Thoracic aorta (tissue), 2 donors: ENCODE data around the gene ZNF423. TPM values are rescaled to one million over a fixed set of nuclear protein-coding genes. Genes with fewer than 3 reads are reported as not detected.

Experiments used
- ATAC-seq: fragments of 150-250 bp; one replicate; pipeline ENCODE4 v1.8.0; 2017; ENCODE audit warnings: low read depth; ENCODE audit not compliant: insufficient number of reproducible peaks, low FRiP score
- DNase-seq: peaks from one replicate; pipeline ENCODE4 v3.0.0-alpha.2; 2020; ENCODE audit warnings: low spot score
- H3K27ac ChIP-seq, 2 donors: fragments of 200-600 bp; sonication (generic); 1 replicate in 1 of 2; 2 replicates in 1 of 2; pipeline ENCODE4 v1.5.1; 2016; ENCODE audit warnings: mild to moderate bottlenecking in 2 of 2, moderate library complexity in 2 of 2
- H3K27me3 ChIP-seq: fragments of 200-600 bp; sonication (generic); replicated peaks from 2 replicates; pipeline ENCODE4 v1.6.0; 2016; ENCODE audit warnings: mild to moderate bottlenecking; ENCODE audit not compliant: insufficient read depth
- H3K36me3 ChIP-seq: fragments of 200-600 bp; sonication (generic); one replicate; pipeline ENCODE4 v1.5.1; 2016
- H3K4me1 ChIP-seq, 2 donors: fragments of 200-600 bp; sonication (generic); 1 replicate in 1 of 2; 2 replicates in 1 of 2; pipeline versions ENCODE4 v1.5.1 to v1.6.0; 2016; ENCODE audit warnings: low read depth in 2 of 2, mild to moderate bottlenecking in 1 of 2; ENCODE audit not compliant: control insufficient read depth in 1 of 2
- H3K4me3 ChIP-seq: fragments of 200-600 bp; sonication (generic); 2 replicates; pipeline ENCODE4 v1.5.1; 2016; ENCODE audit warnings: mild to moderate bottlenecking
- H3K9me3 ChIP-seq: fragments of 200-600 bp; sonication (generic); 2 replicates; pipeline ENCODE4 v1.5.1; 2016
- total RNA-seq, 2 donors: library from RNA; depleted of rRNA; stranded (reverse); fragments of >200 nt; gene quantifications; one replicate each; pipeline versions ENCODE4 v1.1.0 to v1.2.3, GENCODE V29; 2016
- TF ChIP-seq, protein P1 (sequence below): fragments of 200-600 bp; sonication (generic); IDR thresholded peaks from one replicate; pipeline ENCODE4 v1.5.1; 2019; ENCODE audit warnings: antibody characterized with exemption

The ZNF423 gene
- total RNA-seq, 2 donors from 2014 or later, result 16.2 to 22.9 TPM

DNA sequence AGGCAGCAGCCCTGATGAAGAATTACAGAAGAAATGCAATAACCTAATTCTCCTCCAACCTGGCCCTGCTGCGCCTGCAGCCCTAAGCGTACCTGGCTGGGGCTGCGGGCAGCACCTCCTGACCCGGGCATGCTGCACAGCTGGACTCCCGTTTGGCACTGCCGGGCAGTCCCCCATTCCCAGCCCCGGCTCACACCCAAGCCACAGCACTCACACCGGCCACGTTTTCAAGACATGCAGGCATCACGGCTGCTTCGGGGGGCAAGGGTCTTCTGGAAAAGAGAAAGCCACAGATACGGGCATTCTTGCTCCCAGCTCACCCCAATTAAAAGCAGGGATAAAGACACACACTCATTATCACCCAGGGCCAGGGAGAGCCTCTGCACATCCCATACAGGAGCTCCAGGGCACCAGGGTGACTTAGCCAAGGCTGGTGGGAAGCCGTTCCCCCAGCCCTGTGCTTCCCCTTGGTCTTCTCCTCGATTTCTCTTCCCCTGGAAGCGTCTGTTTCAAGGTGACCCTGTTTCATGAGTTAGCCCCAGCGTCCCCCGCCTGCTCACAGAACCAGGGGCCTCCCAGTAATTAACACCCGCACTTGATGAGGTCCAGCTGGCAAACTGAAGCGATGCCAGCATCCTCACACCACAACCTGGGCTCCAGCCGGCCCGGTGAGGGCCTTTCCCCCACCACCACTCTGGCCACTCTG lies 265.6 kb downstream of the ZNF423 start:
- no peaks in the 10 kb centered on the region for H3K27me3 ChIP-seq
- DNase-seq (no peak), ATAC-seq (no peak)
- no peak overlapping the region for H3K27ac ChIP-seq
- TF ChIP-seq, protein P1, sequence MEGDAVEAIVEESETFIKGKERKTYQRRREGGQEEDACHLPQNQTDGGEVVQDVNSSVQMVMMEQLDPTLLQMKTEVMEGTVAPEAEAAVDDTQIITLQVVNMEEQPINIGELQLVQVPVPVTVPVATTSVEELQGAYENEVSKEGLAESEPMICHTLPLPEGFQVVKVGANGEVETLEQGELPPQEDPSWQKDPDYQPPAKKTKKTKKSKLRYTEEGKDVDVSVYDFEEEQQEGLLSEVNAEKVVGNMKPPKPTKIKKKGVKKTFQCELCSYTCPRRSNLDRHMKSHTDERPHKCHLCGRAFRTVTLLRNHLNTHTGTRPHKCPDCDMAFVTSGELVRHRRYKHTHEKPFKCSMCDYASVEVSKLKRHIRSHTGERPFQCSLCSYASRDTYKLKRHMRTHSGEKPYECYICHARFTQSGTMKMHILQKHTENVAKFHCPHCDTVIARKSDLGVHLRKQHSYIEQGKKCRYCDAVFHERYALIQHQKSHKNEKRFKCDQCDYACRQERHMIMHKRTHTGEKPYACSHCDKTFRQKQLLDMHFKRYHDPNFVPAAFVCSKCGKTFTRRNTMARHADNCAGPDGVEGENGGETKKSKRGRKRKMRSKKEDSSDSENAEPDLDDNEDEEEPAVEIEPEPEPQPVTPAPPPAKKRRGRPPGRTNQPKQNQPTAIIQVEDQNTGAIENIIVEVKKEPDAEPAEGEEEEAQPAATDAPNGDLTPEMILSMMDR, result no peak
- peaks cover 2% of the 10 kb centered on the region in 2 donors for H3K4me1 ChIP-seq
- no peaks in the 10 kb centered on the region for H3K36me3 ChIP-seq
- H3K4me3 ChIP-seq, result no peak overlapping the region
- no peaks in the 10 kb centered on the region for H3K9me3 ChIP-seq

- TF ChIP-seq, protein P1, result no peak
- no peaks in the 10 kb centered on the region for H3K4me1 ChIP-seq
- no peaks in the 10 kb centered on the region for H3K9me3 ChIP-seq
- no peak overlapping the region for H3K4me3 ChIP-seq
- no peaks in the 10 kb centered on the region for H3K36me3 ChIP-seq
- ATAC-seq, result no peak
- no peak for DNase-seq
- H3K27ac ChIP-seq, result no peak overlapping the region
- H3K27me3 ChIP-seq, result no peaks in the 10 kb centered on the region
Measured at GRCh38 chr16:49589544-49590031, 266.3 kb downstream of the ZNF423 start.

DNA sequence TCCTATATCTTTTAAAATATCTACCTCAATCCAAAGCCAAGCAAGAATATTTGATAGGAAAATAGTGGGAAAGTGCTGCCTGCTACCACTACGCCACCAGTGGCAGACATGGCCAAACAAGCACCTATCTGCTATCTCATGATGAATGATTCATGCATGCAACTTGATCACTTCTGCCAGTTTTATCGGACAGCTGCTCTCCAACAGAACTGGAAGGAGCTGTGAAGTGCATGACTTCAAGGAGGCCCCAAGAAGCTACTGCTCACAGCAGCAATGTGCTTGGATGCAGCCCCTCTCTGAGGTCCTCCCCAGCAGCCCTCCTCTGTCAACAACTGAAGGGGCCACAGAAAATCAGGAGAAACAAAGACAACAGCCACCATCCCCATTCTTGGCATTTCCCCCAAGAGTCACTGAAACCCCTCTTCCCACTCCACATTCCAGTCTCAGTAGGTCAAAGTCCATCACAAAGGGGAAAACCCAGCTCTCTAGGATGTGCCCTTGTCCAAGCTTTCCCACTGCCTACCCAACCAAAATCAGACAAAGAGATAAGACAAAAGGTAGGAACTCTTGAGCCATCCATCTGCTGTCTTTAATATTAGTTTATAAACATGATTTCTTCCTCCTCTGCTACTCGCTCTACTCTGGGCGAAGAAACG lies 267.1 kb downstream of the ZNF423 start:
- ATAC-seq (no peak), DNase-seq (no peak)
- H3K27me3 ChIP-seq, result no peaks in the 10 kb centered on the region
- H3K27ac ChIP-seq, result no peak overlapping the region
- no peaks in the 10 kb centered on the region for H3K4me1 ChIP-seq
- H3K4me3 ChIP-seq, result no peak overlapping the region
- H3K36me3 ChIP-seq, result no peaks in the 10 kb centered on the region
- no peaks in the 10 kb centered on the region for H3K9me3 ChIP-seq
- TF ChIP-seq, protein P1, result no peak

- no peaks in the 10 kb centered on the region for H3K9me3 ChIP-seq
- no peaks in the 10 kb centered on the region for H3K36me3 ChIP-seq
- H3K4me1 ChIP-seq, result no peaks in the 10 kb centered on the region
- TF ChIP-seq, protein P1, result no peak
- no peaks in the 10 kb centered on the region for H3K27me3 ChIP-seq
- ATAC-seq (no peak), DNase-seq (no peak)
- H3K27ac ChIP-seq, result no peak overlapping the region
- H3K4me3 ChIP-seq, result no peak overlapping the region
Measured at GRCh38 chr16:49588026-49588425, 267.9 kb downstream of the ZNF423 start.

GRCh38 chr16:49587511-49587910 lies 268.4 kb downstream of the ZNF423 start:
- no peak for DNase-seq
- ATAC-seq, result no peak
- Histone ChIP-seq H3K27ac (no peak overlapping the region), H3K36me3 (no peaks in the 10 kb centered on the region), H3K27me3 (no peaks in the 10 kb centered on the region), H3K4me1 (no peaks in the 10 kb centered on the region), H3K9me3 (no peaks in the 10 kb centered on the region), H3K4me3 (no peak overlapping the region)
- TF ChIP-seq, protein P1, result no peak
